ENCODE data around the gene BEST1.

BEST1 gene

DNA sequence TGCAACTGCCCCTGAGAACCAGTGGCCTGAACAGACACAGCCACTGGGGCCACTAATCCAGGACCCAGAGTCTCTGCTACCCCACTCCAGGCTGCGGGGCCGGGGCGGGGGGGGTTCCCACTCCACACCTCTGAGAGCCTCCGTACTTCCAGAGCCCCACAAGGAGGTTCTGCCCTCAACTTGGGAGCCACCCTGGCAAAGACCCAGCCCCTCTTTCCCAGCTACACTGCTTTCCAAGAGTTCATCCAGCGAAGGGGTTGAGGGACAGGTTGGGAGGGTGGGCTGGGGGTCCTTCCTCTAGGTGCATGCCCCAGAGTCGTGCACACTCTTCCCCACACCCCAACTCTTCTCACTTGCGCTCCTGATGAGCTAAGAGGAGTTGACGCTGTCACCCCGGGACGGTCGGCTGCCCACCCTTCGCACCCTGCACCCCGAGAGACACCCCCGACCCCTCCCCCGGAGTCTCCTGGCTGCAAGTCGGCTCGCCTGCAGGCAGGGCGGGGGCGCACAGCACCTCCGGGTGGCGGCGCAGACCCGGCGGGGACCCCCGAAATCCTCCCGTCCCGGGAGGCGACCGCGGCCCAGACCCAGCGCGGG, 33.3 kb upstream of the BEST1 start:
- DNase-seq (ENCODE audit: low read depth) = no peak

DNA sequence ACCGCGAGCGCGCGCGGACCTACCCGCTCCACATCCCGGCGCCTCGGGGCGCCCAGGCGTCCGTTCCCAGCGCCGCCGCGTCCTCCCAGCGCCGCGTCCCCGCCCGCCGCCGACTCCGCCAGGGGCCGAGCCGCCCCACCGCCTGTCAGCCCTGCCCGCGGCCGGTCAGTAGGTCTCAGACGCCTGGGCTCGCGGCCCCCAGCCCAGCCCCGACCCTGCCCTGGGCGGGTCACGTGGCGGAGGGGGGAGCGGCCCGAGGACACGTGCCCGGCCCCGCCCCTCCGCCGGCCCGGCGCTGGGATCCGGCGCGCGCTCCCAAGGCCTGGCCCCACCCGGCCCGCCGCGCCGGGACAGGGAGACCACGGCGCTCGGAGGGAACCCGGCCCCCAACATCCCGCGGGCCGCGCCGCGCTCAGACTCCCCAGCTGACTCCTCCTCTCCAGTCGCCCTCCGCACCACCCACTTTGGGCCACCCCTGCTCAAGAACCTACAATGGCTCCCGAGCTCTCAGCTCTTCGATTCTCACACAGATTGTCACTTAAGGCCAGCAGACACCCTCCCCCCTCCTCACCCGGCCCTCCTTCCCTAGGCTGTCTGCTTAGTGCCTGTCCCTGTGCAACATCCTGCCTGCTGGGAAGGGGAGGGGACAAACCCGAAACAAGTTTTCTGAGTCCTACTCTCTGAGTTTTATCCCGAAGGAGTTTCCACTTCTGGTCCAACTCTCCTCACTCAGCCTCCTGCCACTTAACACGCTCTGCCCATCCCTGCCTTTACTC, 32.6 kb upstream of the BEST1 start, which contains the start of gene RAB3IL1:
RAB3IL1 (minus strand) TSS at position 233 of the 776 bp plus-strand sequence; CDS start at position 34, 199 bp downstream.
- peak; percentile 69 for DNase-seq (ENCODE audit: low read depth)

DNA sequence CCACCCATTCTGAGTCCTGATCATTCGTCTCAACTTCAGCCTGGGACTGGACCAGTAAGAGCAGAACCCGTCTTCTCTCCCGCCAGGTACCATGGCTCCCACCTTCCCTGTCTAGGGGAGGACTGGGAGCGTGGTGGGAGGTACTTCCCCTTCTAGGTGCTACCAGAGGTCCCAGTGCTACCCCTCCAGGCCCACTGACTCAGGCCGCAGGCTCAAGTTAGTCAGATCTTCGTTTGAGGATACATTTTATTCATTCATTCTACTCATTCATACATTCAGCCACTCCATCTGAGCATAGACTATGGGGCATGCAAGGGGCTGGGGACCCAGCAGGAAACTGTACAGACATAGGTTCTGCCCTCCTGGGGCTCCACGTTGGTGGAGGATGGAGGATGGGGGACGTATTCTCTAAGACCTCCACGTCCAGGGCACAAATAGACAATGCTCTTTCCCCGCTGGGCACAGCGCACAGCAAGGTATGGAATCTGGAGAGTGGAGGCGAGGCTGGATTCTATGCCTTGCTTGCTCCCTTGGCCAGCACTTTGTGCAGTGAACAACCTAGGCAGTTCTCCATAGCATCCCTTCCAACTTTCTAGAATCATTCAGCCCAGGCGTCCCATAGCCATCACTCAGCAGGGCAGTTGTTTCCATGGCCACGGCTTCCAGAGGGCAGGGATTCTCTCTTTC, 31.8 kb upstream of the BEST1 start:
- no peak for DNase-seq (ENCODE audit: low read depth)

DNA sequence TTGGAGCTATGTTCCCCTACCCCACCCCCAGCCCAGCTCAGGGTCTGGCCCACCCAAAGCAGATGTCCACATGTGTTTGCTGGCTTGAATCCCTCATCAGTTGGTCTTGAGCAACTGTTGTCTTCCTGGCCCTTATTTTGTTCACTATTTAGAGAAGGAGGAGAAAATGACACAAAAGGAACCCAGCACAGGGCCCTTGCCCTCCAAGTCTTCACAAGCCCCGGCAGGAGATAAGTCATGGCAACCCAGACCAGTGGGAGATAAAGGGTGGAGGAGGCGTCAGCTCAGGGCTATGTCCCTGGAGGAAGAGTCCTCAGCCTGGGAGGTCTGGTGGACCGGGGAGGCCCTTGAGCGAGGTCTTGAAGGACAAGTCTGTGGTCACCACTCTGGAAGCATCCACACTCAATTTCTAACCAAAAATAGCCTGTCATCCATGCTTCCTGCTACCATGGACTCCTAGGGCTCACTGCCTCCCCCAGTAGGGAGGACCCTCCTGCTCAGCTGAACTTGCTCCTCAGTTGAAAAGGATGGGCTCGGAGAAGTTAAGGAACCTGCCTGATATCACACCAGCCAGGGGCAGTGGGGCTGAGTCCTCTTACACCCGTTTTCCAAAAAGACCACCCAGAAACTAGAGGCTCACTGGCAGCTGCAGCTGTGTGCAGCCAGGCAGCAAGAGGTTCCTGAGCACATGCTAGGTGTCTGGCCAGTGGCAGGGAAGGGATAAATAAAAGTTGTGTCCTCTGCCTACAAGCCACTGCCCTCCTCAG, 31.0 kb upstream of the BEST1 start:
- no peak for DNase-seq (ENCODE audit: low read depth)

DNA sequence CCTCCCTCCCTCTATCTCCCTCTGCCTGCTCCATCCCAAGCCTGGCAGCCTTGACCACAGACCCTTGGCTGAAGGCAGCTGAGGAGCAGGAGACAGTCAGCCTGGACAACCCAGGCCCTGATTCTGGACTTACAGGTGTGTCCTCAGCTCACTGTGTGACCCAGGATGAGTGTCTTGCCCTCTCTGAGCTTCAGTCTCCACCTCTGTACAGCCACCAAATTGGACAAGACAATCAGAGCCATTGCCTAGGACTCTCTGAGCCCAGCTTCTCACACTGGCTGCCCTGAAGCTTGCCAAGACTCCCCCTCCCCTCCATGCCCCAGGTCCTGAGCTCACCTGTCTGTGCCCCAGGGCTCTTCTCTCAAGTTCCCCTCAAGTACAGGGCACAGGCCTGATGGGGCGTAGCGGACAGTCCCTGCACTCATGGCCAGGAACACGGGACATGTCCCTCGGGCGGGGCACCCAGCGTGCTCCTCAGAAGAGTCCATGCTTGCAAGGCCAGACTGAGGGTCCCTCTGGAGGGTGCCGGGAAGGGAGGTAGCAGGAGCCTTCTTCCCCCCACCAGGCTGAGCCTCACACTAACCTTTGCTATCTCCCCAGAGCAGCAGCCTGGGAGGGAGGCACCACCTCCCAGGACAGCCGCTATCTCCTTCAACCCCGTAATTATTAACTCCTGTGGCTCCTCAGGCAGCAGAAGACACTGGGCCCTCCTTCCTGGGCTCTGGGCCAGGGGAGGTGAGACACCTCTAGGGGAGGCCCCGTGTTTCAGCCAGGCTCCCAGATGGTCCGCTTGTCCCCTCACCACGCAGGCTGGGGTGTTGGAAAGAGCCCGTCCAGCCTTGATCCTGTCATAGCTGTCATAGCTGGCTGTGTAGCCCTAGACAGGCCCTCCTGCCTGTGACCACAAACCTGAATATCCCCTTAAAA, 30.2 kb upstream of the BEST1 start:
- DNase-seq (ENCODE audit: low read depth) = no peak

DNA sequence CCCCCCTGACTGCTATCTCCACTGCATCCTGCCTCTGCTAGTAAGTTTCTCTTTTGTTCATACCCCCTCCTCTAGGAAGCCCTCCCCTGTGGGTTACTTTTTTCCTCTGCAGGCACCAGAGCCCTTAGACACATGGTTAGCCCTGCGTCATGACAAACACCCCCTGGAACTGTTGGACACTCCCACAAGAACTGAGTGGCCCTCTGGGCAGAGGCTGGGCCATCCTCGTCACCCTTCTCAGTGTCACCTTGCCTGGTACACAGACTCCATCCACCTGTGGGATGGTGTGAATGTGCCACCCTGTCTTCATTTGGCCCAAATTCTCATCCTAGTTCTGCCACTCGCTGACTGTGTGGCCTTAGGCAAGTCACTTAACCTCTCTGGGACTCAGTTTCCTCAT, 28.7 kb upstream of the BEST1 start:
- no peak for DNase-seq (ENCODE audit: low read depth)

DNA sequence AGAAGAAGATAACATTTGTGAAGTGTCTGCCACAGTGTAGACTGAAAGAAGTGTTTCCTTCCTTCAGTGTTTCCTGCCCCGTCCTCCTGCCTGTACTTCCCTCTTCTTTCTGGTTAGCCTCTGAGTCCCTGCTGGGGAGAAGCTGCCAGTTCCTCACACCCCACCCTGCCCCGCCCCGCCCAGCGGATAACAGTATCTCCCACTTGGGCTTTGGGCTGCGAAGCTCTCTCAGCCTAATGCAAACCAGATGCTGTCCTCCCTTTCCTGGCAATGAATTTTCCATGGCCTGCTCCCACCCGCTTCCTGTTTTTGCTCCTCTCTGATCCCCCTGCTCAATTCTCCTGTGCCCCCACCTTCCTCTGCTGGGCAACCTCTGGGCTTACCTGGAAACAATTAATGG, 27.6 kb upstream of the BEST1 start:
- peak; percentile 91 for DNase-seq (ENCODE audit: low read depth)

DNA sequence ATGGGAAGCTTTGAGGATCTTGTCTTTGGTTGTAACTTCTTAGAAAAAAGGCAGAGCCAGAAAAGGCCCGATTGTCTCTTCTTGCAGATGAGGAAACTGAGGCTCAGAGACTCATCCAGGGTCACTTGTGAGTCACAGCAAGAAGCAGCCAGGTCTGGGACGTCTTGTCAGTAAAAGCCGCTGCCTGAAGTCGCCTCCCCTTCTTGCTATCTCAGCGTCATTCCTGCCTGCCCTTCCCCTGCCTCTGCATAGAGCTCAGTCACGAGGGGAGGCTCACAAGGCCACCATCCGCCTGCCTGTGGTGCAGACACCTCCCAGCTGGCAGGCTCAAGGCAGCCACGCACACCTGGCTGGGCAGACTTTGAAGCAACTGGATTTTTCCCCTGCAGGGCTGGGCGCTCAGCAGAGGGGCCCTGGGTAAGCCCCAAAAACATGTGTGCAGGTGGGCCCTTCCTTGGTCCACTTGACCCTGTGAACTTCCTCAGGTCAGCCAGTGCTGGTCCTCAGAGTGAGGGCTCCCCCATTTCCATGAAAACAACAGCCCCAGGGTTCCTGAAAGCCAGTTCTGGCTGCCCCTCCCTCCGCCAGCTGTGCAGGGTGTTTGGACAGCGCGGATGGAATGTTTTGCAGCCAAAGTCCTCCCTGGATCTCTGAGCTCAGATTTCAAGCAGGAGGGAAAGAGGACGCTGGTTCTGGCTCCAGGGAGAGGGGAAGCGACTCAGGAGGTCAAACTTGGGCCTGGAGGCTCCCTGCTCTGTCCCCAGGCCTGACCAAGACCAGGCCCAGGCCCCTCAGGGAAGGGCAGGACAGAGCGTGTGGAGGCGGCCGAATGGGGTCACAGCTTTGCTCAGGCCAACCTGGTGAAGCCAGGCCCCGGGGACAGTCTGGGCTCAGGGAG, 26.7 kb upstream of the BEST1 start:
- DNase-seq (ENCODE audit: low read depth) = peak; percentile 76

DNA sequence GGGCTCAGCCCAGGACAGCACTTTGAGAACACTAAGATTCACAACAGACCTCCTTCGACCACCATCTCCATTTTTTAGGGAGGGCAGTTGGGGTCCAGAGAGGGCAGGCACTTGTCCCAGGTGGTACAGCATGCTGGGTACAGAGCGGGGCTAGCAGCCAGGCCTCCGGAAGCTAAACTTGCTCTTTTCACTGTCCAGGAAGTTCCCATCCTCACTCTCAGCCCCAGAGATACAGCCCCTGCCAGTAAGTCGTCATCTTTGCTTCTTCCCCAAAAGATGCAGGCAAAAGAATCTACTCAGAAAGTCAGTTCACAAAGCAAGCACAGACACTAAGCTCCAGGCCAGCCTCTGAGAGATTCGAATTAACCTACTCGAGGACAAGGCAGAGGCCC, 26.1 kb upstream of the BEST1 start:
- DNase-seq (ENCODE audit: low read depth) = no peak

DNA sequence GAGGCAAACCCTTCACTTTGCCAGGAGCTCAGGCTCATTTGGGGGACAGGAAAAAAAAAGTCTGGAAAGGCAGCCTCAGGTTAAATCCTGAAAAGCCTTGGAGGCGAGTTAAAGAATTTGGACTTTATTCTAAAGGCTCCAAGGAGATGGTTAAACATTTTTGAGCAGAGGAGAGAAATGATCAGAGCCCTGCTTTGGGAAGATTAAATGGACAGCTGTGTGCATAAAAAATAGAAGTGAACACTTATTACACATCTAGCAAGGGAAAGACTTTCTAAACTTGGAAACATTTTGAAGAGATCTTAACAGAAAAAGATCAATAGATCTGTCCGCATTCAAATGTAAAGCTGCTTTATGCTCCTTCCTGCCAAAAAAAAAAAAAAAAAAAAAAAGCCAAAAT, 24.4 kb upstream of the BEST1 start:
- no peak for DNase-seq (ENCODE audit: low read depth)

DNA sequence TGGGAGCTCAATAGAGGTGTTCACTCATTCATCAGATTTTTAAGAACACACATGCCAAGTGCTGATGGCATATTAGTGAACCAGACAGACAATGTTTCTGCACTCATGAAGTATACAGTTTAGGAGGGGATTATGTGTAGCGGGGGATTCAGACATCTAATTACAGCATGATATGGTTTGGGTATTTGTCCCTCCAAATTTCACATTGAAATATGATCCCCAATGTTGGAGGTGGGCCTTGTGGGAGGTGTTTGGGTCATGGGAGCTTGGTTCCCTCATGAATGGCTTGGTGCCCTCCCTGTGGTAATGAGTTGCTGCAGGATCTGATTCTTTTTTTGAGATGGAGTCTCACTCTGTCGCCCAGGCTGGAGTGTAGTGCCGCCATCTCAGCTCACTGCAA, 23.9 kb upstream of the BEST1 start:
- DNase-seq (ENCODE audit: low read depth) = no peak

DNA sequence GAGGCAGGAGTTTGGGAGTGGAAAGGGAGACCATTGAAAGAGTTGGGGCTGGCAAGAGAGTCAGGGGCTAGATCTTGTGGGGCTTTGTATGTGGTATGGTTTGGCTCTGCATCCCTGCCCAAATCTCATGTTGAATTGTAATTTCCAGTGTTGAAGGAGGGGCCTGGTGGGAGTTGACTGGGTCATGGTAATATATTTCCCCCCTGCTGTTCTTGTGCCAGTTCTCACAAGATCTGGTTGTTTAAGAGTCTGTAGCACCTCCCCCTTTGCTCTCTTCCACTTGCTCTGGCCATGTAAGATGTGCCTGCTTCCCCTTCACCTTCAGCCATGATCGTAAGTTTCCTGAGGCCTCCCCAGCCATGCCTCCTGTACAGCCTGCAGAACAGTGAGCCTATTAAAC, 22.6 kb upstream of the BEST1 start:
- peak; percentile 43 for DNase-seq (ENCODE audit: low read depth)

DNA sequence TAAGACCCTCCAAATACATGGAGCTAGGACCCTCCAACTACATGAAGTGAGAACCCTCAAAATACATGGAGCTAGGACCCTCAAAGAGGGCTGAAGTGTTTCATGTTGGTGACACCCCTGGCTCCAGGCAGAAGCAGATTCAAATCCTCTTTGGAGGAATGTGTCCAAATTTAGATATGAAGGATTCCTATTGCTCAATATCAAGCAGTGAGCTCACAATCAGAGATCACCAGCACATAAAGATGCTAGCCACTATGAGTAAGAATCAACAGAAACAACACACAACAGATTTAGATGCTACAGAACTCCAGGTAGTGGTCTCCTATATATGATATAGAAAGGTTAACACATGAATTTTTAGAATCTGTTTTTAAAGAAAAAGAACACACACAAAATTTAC, 21.5 kb upstream of the BEST1 start:
- DNase-seq (ENCODE audit: low read depth) = peak; percentile 56

DNA sequence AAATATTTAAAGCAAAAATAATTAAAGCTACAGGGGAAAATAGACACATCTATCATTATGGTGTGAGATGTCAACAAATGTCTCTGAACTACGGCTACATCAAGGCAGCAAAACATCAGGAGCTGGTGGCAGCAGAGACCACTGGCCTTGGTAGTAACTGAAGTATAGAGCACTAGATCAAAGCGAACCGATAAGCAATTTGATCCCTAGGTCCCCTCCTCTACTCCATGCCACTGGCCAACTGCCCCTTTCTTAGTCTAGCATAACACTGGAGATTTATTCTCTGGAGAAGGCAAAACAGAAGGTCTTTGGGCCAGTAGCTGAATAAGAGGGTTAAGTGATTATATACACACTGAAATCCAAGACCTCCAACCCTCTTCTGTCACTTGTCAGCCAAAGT, 19.2 kb upstream of the BEST1 start:
- DNase-seq (ENCODE audit: low read depth) = no peak

DNA sequence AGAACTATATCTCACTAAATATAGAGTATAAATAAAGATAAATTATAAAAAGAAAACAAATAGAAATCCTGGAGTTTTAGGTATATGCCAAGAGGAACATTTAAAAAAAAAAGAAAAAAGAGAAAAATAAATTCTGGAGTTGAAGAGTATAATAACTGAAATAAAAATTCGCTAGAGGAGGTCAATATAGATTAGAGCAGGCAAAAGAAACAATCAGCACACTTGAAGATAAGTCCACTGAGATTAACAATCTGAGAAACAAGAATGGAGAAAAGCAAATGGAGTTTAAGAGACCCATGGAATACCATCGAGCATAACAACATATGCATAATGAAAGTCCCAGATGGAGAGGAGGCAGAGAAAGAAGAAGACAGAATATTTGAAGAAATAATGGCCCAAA, 14.3 kb upstream of the BEST1 start:
- DNase-seq (ENCODE audit: low read depth) = no peak

DNA sequence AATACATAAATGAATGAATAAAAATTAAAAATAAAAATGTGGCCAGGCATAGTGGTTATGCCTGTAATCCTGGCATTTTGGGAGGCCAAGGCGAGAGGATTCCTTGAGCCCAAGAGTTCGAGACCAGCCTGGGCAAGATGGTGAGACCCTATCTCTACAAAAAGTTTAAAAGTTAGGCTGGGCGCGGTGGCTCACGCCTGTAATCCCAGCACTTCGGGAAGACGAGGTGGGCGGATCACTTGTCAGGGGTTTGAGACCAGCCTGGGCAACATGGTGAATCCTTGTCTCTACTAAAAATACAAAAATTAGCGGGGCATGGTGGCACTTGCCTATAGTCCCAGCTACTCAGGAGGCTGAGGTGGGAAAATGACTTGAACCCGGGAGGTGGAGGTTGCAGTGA, 9.7 kb upstream of the BEST1 start:
- DNase-seq (ENCODE audit: low read depth) = no peak

DNA sequence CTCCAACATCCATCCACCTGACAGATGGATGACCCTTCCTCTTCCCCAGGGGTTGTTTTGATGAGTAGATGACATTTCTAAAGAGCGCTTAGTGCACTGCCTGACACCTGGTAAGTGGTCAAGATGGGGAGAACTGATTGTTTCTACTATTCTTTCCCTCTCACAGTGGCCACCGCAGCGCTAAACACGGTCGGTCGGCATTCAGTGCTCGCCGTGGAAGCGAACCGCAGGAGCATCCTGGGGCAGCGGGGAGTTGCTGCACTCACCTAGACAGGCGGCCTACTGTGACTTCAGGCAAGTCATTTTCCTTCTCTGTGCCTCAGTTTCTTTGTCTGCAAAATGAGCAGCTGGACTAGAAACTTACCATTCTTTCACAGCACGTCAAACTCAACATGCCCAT, 5.0 kb upstream of the BEST1 start:
- no peak for DNase-seq (ENCODE audit: low read depth)

DNA sequence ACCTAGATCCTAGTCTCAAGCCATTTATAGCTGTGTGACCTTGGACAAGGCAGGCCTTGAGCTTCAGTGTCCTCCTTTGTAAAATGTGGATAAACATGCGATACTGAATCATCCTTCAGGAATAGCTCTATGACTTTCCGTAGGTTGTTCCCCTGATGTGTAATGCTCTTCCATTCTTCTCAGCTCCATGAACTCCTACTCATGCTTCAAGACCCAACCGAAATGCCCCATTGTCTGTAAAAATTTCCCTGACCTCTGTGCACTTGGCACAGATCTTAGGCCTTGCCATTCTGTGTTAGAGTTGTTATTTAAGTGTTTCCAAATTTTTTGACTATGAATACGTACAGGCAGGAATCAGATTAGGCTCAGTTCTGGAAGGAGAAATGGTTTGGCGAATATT, 3.3 kb upstream of the BEST1 start:
- no peak for DNase-seq (ENCODE audit: low read depth)

DNA sequence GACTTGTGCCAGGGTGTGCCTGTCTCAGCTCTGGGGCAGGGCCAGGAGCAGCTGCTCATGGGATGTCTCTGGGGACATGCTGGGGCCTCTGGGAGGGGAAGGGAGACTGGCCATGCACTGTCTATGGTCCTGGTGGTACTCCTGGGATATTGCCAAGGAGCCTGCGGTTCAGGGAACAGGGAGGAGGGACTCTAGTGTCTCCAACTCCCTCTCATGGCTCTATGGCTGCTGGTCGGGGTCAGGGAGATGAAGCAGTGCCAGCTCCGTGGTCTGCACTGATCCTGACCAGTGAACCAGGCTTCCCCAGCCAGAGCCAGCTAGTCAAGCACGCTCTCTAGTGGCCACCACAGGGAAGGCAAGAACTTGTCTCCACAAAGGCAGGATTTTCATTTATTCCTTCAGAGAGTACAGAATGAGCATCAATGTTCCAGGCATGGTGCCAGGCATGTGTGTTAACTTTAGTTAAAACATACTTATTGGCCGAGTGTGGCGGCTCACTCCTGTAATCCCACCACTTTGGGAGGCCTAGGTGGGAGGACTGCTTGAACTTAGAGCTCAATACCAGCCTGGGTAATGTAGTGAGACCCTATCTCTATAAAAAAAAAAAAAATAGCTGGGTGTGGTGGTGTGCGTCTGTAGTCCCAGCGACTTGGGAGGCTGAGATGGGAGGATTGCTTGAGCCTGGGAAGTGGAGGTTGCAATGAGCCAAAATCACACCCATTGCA, 2.5 kb upstream of the BEST1 start:
- peak; percentile 89 for DNase-seq (ENCODE audit: low read depth)

DNA sequence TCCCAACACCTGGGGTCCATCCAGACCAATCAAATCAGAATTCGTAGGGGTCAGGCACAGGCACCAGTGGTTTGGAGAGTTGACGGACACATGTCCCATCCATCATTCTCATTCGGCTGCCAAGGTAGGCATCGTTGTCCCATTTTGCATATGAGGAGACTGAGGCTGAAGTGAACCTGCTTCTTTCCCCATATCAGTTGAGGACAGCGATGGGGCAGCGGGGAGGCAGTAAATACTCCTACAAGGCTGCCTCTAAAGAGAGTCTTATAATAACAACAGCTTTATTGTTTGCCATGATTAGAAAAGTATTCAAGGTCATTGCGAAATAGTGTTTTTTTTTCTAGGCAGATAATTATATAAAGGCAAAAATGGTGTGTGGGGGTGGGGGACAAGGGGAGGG, 1.6 kb upstream of the BEST1 start:
- no peak for DNase-seq (ENCODE audit: low read depth)

Measured in EH (cell line).